Motor neuron (in vitro differentiated cells): ENCODE data around the gene UBASH3B. TPM values are rescaled to one million over a fixed set of nuclear protein-coding genes. Genes with fewer than 3 reads are reported as not detected.
"Not testable (repeated sequence)": the region's sequence is repeated elsewhere in the genome, so short reads cannot be mapped to it uniquely, and the experiment has no call there.

Experiments used
- ATAC-seq, 8 experiments: fragments of 200-7000 bp; cut with Tn5 transposase; replicated peaks in 6 of 8; 2 replicates each; pipeline ENCODE4 v1.8.0; 2021; ENCODE audit warnings: mild to moderate bottlenecking in 8 of 8, moderate library complexity in 8 of 8
- H3K27ac ChIP-seq, 2 donors: fragments of 250-450 bp; sonication (Bioruptor Pico); 2 replicates each; pipeline ENCODE4 v1.9.0; 2021; ENCODE audit warnings: antibody characterized with exemption in 2 of 2, mild to moderate bottlenecking in 2 of 2, moderate library complexity in 1 of 2
- H3K4me1 ChIP-seq, 2 donors: fragments of 250-450 bp; sonication (Bioruptor Pico); replicated peaks in 1 of 2; 2 replicates each; pipeline ENCODE4 v1.6.1; 2021; ENCODE audit warnings: antibody characterized with exemption in 2 of 2, mild to moderate bottlenecking in 2 of 2, moderate library complexity in 1 of 2
- H3K4me3 ChIP-seq, 5 donors: fragments of 250-450 bp; sonication (Bioruptor Pico); 2 replicates each; pipeline ENCODE4 v1.9.0; 2021; ENCODE audit warnings: antibody characterized with exemption in 5 of 5, mild to moderate bottlenecking in 5 of 5, moderate library complexity in 4 of 5
- WGBS, 10 experiments: fragments of 450-650 bp; shearing (Covaris generic); methylation state at CpG; one replicate each; pipeline ENCODE4 v1.0.0; 2022; 5-methylcytosine and 5-hydroxymethylcytosine counted together
- in situ Hi-C, 9 experiments: fragments of 400-800 bp; cut with MboI; loops; one replicate each; pipeline ENCODE4 v1.15.0; 2021; ENCODE audit warnings: low sequenced_read_pairs in 9 of 9, low pct_unique_long_range_greater_than_20kb in 2 of 9; ENCODE audit not compliant: unreplicated experiment in 9 of 9
- total RNA-seq, 8 experiments: library from RNA; unstranded; fragments of 300-600 nt; gene quantifications; 2 replicates each; pipeline versions ENCODE4 v1.2.3 to v1.2.4, GENCODE V29; 2022

Gene UBASH3B
- total RNA-seq, 8 experiments from 2014 or later = 0.72 to 16.5 (median 3.5) TPM

DNA sequence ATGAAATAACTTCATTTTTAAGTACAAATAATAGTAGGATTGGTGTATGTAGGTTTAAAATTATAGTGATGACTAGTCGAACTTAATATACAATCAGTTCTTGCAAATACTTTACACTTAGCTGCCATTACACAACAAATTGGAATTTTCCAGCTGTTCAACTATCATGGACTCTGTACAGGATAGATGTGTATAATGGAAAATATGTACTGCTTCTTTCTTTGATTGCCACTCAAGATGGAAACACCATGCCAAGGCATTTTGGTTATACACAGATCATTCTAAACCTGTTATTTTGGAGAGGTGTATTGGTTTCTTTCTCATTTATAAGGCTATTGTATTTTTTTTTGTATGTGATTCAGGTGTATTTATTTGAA is 158.4 kb downstream of the UBASH3B start:
- ATAC-seq = no peak
- 0 to 100% (median 56%) methylated on average over 1 of the region's 1 CpG; no CpG with 5 or more reads in 3 of the 10 experiments for WGBS, 10 experiments
- Histone ChIP-seq H3K27ac (no peak overlapping the region), H3K4me3 (no peak overlapping the region), H3K4me1 (peaks cover 6 to 24% of the 10 kb centered on the region in 2 donors)
- in situ Hi-C loops = no loop called here

DNA sequence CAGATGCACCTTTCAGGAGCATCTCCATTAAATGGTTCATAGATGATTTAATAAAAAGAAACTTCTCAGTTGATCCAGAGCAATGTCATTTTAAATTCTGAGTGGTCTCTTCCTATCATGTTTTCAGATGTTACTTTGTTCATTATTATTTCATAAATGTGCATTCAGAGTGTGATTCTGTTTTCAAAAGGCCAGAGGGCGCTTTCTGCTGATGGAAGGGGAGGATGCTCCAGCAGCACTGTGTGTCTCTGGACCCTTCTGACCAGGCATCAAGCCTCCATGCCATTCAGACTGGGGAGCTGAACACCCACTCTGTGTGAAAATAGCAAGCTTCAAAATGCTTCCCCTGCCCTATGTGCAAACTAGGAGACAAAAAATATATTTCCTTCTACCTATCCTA is 158.9 kb downstream of the UBASH3B start:
- Histone ChIP-seq H3K4me1 (peaks cover 6 to 24% of the 10 kb centered on the region in 2 donors), H3K4me3 (no peak overlapping the region), H3K27ac (no peak overlapping the region)
- WGBS, 10 experiments = 33 to 100% (median 87%) methylated on average over 1 of the region's 1 CpG; no CpG with 5 or more reads in 6 of the 10 experiments
- ATAC-seq = no peak
- in situ Hi-C loops = no loop called here

DNA sequence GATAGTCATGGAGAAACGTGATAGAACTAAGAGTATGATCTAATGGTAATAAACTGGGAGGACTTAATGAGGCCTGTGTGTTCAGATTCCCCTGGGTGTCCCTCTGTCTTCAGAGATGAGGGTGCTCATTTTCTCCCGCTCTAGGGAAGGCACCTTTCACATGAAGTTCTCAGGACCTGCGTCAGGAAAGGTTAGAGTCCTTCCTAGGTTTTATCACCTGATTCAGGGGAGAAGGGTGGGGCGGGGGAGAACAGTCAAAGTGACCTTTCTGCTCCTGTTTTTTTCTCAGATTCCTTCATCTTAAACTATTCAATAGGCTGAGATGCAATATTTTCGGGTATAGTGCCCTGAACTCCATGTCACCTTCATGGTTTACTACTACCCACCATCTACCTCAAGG is 160.4 kb downstream of the UBASH3B start:
- WGBS, 10 experiments = 0 to 90% (median 70%) methylated on average over 1 to 5 of the region's 5 CpGs; no CpG with 5 or more reads in 2 of the 10 experiments
- ATAC-seq = no peak
- in situ Hi-C loops = no loop called here
- no peak overlapping the region for H3K27ac ChIP-seq
- H3K4me1 ChIP-seq = peaks cover 6 to 24% of the 10 kb centered on the region in 2 donors
- no peak overlapping the region for H3K4me3 ChIP-seq

DNA sequence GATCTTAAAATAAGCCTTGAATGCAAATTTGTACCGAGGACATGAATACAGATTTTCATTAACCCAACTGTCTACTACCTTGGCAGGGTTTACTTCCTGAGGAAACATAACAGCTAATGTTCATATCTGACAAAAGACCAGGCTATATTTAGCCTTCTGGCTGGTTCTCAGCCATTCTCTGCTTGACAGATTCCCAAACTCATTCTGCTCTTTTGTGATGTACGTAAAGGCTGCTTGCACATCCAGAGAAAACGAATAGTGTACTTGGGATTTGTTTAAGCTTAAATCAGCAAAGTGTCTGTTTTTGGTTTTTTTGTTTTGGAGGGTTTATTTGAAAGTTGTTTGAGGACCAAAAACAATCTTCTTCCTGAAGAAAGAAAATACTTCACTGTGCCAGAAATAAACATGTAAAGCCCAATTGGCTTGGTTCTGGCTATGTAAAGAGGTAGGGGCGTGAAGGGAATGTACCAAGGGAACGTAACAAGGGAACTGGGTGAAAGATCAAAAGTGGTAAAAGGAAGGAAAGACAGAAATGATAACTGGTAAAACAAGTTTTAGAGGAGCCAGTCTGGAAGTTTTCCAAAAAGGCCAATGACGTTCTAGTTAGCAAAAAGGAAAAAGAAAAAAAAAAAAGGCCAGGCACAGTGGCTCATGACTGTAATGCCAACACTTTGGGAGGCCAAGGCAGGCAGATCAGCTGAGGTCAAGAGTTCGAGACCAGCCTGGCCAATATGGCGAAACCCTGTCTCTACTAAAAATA is 161.4 kb downstream of the UBASH3B start:
- Histone ChIP-seq H3K4me3 (no peak overlapping the region), H3K27ac (no peak overlapping the region), H3K4me1 (peaks cover 6 to 20% of the 10 kb centered on the region in 2 donors)
- in situ Hi-C loops = no loop called here
- ATAC-seq = peak in 1 of 8 experiments; percentile 18
- WGBS, 10 experiments = 38 to 89% (median 76%) methylated on average over 4 to 8 of the region's 8 CpGs

DNA sequence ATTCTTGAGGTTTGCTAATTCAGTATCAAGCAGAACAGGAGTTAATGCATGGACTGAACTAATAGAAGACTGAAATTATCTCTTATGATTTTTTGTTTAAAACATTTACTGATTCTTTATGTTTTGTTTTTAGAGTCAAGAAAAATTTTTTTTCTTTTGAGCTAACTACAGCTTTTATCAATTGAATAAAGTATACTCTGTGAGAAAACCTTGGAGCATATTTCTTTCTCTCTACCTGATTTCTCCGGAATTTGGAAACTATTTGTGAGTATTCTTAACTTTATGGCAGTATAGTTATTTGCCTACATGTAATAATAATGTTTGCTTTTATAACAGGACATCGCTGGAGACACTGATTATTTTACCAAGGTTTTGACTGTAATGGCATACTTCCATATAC is 164.6 kb downstream of the UBASH3B start:
- in situ Hi-C loops = no loop called here
- no peak overlapping the region for H3K27ac ChIP-seq
- no peak overlapping the region for H3K4me3 ChIP-seq
- WGBS, 10 experiments = 40 to 88% (median 60%) methylated on average over 1 to 2 of the region's 2 CpGs
- no peak for ATAC-seq
- no peaks in the 10 kb centered on the region for H3K4me1 ChIP-seq

DNA sequence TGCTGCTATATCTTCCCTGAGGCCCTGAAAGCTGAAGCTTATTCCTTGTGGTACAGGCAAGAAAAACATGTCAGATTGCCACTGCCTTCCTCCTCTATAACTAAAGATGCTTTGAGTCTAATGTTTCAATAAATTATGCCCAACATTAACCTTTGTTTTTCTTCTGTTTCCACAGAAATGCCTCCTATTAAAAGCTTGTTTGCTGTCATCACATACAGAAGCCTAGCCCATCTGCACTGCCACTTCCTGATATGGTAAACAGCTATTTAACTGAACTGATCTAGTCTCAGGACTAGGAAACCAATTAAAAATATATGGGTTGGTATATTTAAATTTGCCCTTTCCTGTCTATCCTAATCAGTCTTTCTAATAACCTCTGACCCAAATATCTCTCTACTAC is 165.6 kb downstream of the UBASH3B start:
- no peak overlapping the region for H3K27ac ChIP-seq
- peak in 2 of 8 experiments; percentile 38 to 39 for ATAC-seq
- no peak overlapping the region for H3K4me3 ChIP-seq
- in situ Hi-C loops = no loop called here
- no peaks in the 10 kb centered on the region for H3K4me1 ChIP-seq

DNA sequence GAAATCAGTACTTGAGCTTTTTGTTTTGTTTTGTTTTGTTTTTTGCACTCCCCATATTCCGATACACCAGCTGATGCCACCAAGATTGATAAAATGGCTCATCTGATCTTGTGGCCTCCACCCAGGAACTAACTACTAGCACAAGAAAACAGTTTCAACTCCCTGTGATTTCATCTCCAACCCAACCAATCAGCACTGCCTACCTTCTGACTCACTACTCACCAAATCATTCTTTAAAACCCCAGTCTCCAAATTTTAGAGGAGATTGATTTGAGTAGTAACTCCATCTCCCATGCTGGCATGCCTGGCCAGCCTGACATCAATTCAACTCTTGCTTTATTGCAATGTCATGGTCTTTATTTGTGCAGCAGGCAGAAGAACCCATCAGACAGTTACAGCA is 166.7 kb downstream of the UBASH3B start:
- Histone ChIP-seq H3K4me3 (no peak overlapping the region), H3K27ac (no peak overlapping the region), H3K4me1 (no peaks in the 10 kb centered on the region)
- in situ Hi-C loops = no loop called here
- no peak for ATAC-seq
- WGBS, 10 experiments = 78 to 100% (median 85%) methylated on average over 1 of the region's 1 CpG; no CpG with 5 or more reads in 4 of the 10 experiments

DNA sequence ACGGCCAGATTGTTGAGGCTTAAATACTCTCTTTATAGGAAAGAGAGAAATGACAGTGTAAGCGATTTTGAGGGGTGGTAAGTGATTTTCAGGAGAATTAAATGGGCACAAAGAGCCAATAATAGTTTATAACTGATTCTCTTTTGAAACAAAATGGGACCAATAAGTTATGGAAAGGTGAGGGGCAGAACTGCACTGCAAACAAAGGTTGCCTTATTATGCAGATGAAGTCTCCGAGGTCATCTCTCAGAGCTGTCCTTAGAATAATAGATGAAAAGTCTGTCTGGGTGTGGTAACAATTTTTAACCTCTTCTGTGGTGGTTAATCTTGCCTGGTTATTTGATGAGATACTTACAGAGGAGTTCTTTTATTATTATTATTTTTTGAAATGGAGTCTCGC is 168.0 kb downstream of the UBASH3B start:
- in situ Hi-C loops = no loop called here
- Histone ChIP-seq H3K4me3 (no peak overlapping the region), H3K4me1 (no peaks in the 10 kb centered on the region), H3K27ac (no peak overlapping the region)
- WGBS, 10 experiments = 37 to 89% (median 74%) methylated on average over 1 to 4 of the region's 4 CpGs; no CpG with 5 or more reads in 1 of the 10 experiments
- ATAC-seq = no peak

DNA sequence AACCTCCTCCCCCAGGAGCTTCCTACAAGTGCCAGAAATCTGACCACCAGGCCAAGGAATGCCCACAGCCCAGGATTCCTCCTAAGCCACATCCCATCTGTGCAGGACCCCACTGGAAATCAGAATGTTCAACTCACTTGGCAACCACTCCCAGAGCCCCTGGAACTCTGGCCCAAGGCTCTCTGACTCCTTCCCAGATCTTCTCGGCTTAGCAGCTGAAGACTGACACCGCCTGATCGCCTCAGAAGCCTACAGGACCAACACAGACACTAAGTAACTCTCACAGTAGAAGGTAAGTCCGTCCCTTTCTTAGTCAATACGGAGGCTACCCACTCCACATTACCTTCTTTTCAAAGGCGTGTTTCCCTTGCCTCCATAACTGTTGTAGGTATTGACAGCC is 173.8 kb downstream of the UBASH3B start:
- H3K4me1 ChIP-seq, ATAC-seq, in situ Hi-C loops, H3K27ac ChIP-seq, H3K4me3 ChIP-seq: not testable (repeated sequence)
- WGBS, 10 experiments = 100% methylated on average over 2 of the region's 6 CpGs; no CpG with 5 or more reads in 9 of the 10 experiments

DNA sequence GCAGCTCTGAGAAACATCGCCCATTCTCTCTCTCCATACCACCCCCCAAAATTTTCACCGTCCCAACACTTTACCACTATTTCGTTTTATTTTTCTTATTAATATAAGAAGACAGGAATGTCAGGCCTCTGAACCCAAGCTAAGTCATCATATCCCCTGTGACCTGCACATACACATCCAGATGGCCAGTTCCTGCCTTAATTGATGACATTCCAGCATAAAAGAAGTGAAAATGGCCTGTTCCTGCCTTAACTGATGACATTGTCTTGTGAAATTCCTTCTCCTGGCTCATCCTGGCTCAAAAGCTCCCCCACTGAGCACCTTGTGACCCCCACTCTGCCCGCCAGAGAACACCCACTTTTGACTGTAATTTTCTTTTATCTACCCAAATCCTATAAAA is 176.8 kb downstream of the UBASH3B start:
- H3K4me1 ChIP-seq, H3K27ac ChIP-seq, in situ Hi-C loops, H3K4me3 ChIP-seq, ATAC-seq: not testable (repeated sequence)
- 43 to 100% (median 69%) methylated on average over 1 to 4 of the region's 4 CpGs; no CpG with 5 or more reads in 1 of the 10 experiments for WGBS, 10 experiments

DNA sequence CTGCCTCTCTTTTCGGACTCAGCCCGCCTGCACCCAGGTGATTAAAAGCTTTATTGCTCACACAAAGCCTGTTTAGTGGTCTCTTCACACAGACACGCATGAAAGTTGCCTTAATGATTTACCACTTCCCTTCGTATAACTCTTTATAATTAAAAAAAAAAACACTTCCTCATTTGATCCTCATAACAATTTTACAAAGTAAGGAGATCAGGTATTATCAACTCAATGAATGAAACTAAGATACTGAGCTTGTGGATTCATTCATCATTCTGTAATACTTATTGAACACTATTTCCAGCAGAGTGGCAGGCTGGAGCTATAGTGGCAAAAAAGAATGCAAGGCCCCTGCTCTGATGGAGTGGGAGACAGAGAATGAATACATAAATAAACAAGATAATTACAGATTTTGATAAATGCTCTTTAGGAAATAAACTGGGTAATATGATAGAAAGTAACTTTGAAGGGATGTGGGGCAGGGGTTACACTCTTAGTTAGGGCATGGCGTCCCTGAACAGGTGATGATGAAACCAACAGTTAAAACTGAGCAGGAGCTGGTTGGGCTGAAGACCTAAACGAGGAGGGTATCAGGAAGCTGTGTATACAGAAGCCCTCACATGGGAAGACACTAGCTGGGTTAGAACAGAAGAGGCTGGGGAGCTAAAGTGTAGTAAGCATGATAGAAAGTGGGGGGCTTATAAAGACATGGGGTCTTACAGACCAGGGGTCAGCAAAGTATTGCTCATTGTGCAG is 177.4 kb downstream of the UBASH3B start:
- Histone ChIP-seq H3K4me1 (peaks cover 0 to 3% of the 10 kb centered on the region in 2 donors), H3K4me3 (no peak overlapping the region), H3K27ac (no peak overlapping the region)
- in situ Hi-C loops = no loop called here
- ATAC-seq = no peak
- 44 to 100% (median 71%) methylated on average over 2 to 5 of the region's 6 CpGs for WGBS, 10 experiments

DNA sequence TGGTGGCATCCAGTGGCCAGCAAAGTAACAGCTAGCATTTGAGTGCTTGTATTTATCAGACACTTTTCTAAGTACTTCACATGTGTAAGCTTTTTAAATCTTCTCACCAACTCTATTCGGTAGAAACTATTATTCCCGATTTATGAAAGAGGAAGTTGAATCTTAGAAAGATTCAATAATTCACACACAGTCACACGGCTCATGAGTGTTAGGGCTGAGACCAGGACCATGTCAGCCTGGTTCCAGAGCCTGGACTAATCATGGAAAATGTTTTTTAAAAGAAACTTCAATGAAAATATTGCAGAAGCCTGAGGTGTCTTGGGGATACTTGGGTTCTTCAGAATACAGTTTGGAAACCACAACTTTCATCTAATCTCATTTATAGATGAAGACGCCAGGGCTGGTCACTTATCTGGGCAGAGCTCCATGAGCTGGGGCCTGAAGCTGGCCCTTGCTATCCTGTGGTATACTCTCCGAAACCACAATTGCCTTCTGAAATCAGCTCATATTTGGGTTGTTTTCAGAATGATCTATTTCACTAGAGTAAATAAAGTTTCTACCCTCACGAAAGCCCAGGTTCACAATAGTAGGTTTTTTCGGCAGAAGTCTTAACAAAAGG is 178.4 kb downstream of the UBASH3B start:
- Histone ChIP-seq H3K27ac (no peak overlapping the region), H3K4me3 (no peak overlapping the region), H3K4me1 (peaks cover 0 to 3% of the 10 kb centered on the region in 2 donors)
- no peak for ATAC-seq
- in situ Hi-C loops = no loop called here
- 55 to 100% (median 93%) methylated on average over 1 to 7 of the region's 7 CpGs; no CpG with 5 or more reads in 2 of the 10 experiments for WGBS, 10 experiments

DNA sequence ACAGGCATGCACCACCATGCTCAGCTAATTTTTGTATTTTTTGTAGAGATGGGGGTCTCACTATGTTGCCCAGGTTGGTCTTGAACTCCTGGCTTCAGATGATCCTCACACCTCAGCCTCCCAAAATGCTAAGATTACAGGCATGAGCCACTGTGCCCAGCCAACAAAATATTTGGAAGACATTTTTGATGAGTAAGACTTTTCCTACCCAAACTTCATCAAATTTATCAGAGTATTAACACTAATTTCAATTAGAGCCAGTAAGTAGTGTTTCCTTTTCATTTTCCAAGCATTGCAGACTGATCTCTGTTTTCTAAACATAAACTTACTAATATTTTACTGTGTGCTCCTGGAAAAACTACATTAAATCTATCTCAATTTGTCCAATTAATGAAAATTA is 181.4 kb downstream of the UBASH3B start:
- in situ Hi-C loops = no loop called here
- Histone ChIP-seq H3K27ac (no peak overlapping the region), H3K4me3 (no peak overlapping the region), H3K4me1 (peaks cover 0 to 3% of the 10 kb centered on the region in 2 donors)
- no peak for ATAC-seq
